K562 (cell line): ENCODE data around the gene C2CD4C. TPM values are rescaled to one million over a fixed set of nuclear protein-coding genes. Genes with fewer than 3 reads are reported as not detected.

Source experiments
- ATAC-seq: fragments of 200-7000 bp; cut with Tn5 transposase; 3 replicates; pipeline ENCODE4 v1.9.1; 2020; ENCODE audit warnings: moderate library complexity
- BruUV-seq: library from RNA; stranded (reverse); fragments of 400-500 nt; replicated peaks from 2 replicates; lab custom pipeline; 2021; lab: Mats Ljungman, UMichigan
- CTCF ChIA-PET: fragments of 300-600 bp; formaldehyde crosslinking; extraction: SDS; loops from one replicate; lab custom pipeline; 2021; ENCODE audit warnings: low intra/inter-chr PET ratio; lab: Yijun Ruan, JAX
- POLR2A ChIA-PET: fragments of 300-600, 350-650 bp; sonication (Branson Sonifier 250); formaldehyde crosslinking; extraction: SDS; loops from one replicate; lab custom pipeline; 2021; ENCODE audit warnings: antibody characterized with exemption, inconsistent platforms; lab: Yijun Ruan, JAX
- DNase-seq, 4 experiments: peaks; one replicate each; pipeline versions ENCODE4 v3.0.0 to v3.0.0-alpha.2; 2011 to 2018; ENCODE audit warnings: low spot score in 3 of 4, mixed read lengths in 3 of 4; ENCODE audit errors: extremely low read depth in 1 of 4
- FAIRE-seq: peaks from 2 replicates; lab custom pipeline; 2011; peaks lifted over from hg19 to GRCh38; lab: Jason Lieb, UNC
- H2AFZ ChIP-seq: 2 replicates; pipeline ENCODE4 v1.6.0; 2011; ENCODE audit warnings: low read depth, low read length, control low read depth, inconsistent platforms
- H3K27ac ChIP-seq: fragments of 200-600 bp; 3 replicates; pipeline ENCODE4 v1.8.0; 2011; ENCODE audit warnings: low read depth, mild to moderate bottlenecking, control low read depth, inconsistent platforms, low read length, moderate library complexity, mixed read lengths; ENCODE audit errors: extremely low read depth
- H3K27me3 ChIP-seq, 2 experiments: fragments of 300-600 bp in 1 of 2; 2 replicates in 1 of 2; 3 replicates in 1 of 2; pipeline versions ENCODE4 v1.6.0 to v1.8.0; 2011; ENCODE audit warnings: inconsistent platforms in 2 of 2, low read length in 2 of 2, mild to moderate bottlenecking in 1 of 2, mixed read lengths in 1 of 2, moderate library complexity in 1 of 2; ENCODE audit not compliant: control insufficient read depth in 2 of 2, insufficient read depth in 2 of 2
- H3K36me3 ChIP-seq: fragments of 300-600 bp; 3 replicates; pipeline ENCODE4 v1.8.0; 2011; ENCODE audit warnings: mild to moderate bottlenecking, low read length, inconsistent platforms; ENCODE audit not compliant: control insufficient read depth, insufficient read depth
- H3K4me1 ChIP-seq, 2 experiments: fragments of 200-600 bp in 1 of 2; replicated peaks in 1 of 2; 2 replicates in 1 of 2; 3 replicates in 1 of 2; pipeline versions ENCODE4 v1.5.1 to v1.8.0; 2011; ENCODE audit warnings: inconsistent platforms in 2 of 2, low read length in 2 of 2, mild to moderate bottlenecking in 1 of 2, mixed read lengths in 1 of 2, moderate library complexity in 1 of 2; ENCODE audit not compliant: control insufficient read depth in 2 of 2, insufficient read depth in 2 of 2
- H3K4me2 ChIP-seq: 2 replicates; pipeline ENCODE4 v1.6.1; 2011; ENCODE audit warnings: low read length, control low read depth, inconsistent platforms, mixed read lengths; ENCODE audit not compliant: insufficient read depth
- H3K4me3 ChIP-seq: fragments of 200-600 bp; sonication (generic), shearing (Covaris generic); 2 replicates; pipeline ENCODE4 v1.5.1; 2016; ENCODE audit warnings: control low read depth, inconsistent platforms
- H3K79me2 ChIP-seq: fragments of 200-600 bp; 3 replicates; pipeline ENCODE4 v1.8.0; 2011; ENCODE audit warnings: low read length, inconsistent platforms; ENCODE audit not compliant: control insufficient read depth, insufficient read depth
- H3K9ac ChIP-seq, 2 experiments: 2 replicates each; pipeline versions ENCODE4 v1.6.0 to v1.6.1; 2011; ENCODE audit warnings: low read depth in 2 of 2, low read length in 2 of 2, control low read depth in 1 of 2, inconsistent platforms in 1 of 2, mild to moderate bottlenecking in 1 of 2, mixed read lengths in 1 of 2; ENCODE audit not compliant: insufficient read depth in 1 of 2
- H3K9me1 ChIP-seq: one replicate; pipeline ENCODE4 v1.6.0; 2011; ENCODE audit warnings: inconsistent platforms, mild to moderate bottlenecking, low read length, moderate library complexity; ENCODE audit not compliant: control insufficient read depth, insufficient read depth
- H3K9me3 ChIP-seq: replicated peaks from 2 replicates; pipeline ENCODE4 v1.5.1; 2011; ENCODE audit warnings: low read depth, low read length, inconsistent platforms; ENCODE audit not compliant: control insufficient read depth, insufficient read depth
- H4K20me1 ChIP-seq: replicated peaks from 2 replicates; pipeline ENCODE4 v1.6.1; 2011; ENCODE audit warnings: low read length, inconsistent platforms, mixed read lengths; ENCODE audit not compliant: control insufficient read depth, insufficient read depth
- ATF1 ChIP-seq, 2 experiments: fragments of 450-650 bp in 1 of 2; IDR thresholded peaks; 2 replicates each; pipeline ENCODE4 v1.6.1; 2016; ENCODE audit warnings: missing compliant biosample characterization in 1 of 2, missing genetic modification characterization in 1 of 2
- MAFG ChIP-seq: fragments of 450-650 bp; conservative IDR thresholded peaks from 2 replicates; pipeline ENCODE4 v1.6.1; 2016; ENCODE audit warnings: missing genetic modification characterization, missing compliant biosample characterization
- RHOXF2B ChIP-seq: fragments of 250-450 bp; sonication (Bioruptor Pico); conservative IDR thresholded peaks from 2 replicates; pipeline ENCODE4 v1.5.1; 2021
- SLC30A9 ChIP-seq: fragments of 250-450 bp; sonication (Bioruptor Pico); IDR thresholded peaks from 2 replicates; pipeline ENCODE4 v1.8.0; 2022; ENCODE audit warnings: mild to moderate bottlenecking, moderate library complexity
- TAF1 ChIP-seq: IDR thresholded peaks from 2 replicates; pipeline ENCODE4 v1.6.1; 2011; ENCODE audit warnings: mild to moderate bottlenecking, low read length, moderate library complexity; ENCODE audit not compliant: insufficient read depth, control insufficient read depth, severe bottlenecking; ENCODE audit errors: extremely low read depth
- WGBS: fragments of 100-300 bp; shearing (Covaris generic); methylation state at CpG from one replicate; pipeline ENCODE4 v1.1.6; 2016; ENCODE audit warnings: low coverage, mixed read lengths; ENCODE audit not compliant: insufficient coverage; ENCODE audit errors: missing lambda C conversion rate; 5-methylcytosine and 5-hydroxymethylcytosine counted together
- in situ Hi-C: fragments of 300-500 bp; cut with MboI; formaldehyde crosslinking; loops from 4 replicates; pipeline ENCODE4 v1.15.0; 2018; ENCODE audit warnings: inconsistent platforms, mixed read lengths
- intact Hi-C: fragments of 100-400 bp; cut with micrococcal nuclease; formaldehyde crosslinking; loops from 2 replicates; pipeline ENCODE4 v1.14.2; 2022
- polyA plus RNA-seq, 8 experiments: library from polyadenylated mRNA; depleted of rRNA in 4 of 8; stranded (reverse) in 5 of 8; unstranded in 3 of 8; fragments of >200 nt; fragmentation: Nextera tagmentation in 2 of 8; fragmentation: Illumina TruSeq in 1 of 8; extraction: Ambion mirVana in 2 of 8; extraction: Trizol in 1 of 8; gene quantifications; 2 replicates each; pipeline versions ENCODE4 v1.2.1 to v1.2.3, GENCODE V29; 2011 to 2014; ENCODE audit warnings: inconsistent platforms in 1 of 8, missing spikeins in 1 of 8
- total RNA-seq, 7 experiments: library from RNA; depleted of rRNA in 6 of 7; stranded (reverse); fragments of >200 nt in 6 of 7; fragmentation: Illumina TruSeq in 2 of 7; extraction: Trizol in 2 of 7; gene quantifications; 2 replicates each; pipeline versions ENCODE4 v1.2.1 to v1.2.3, GENCODE V29; 2011 to 2021; ENCODE audit warnings: low replicate concordance in 1 of 7
- TF ChIP-seq, protein P1 (sequence below), 2 experiments: fragments of 450-650 bp in 1 of 2; sonication (generic) in 1 of 2; formaldehyde crosslinking; conservative IDR thresholded peaks; 2 replicates each; pipeline versions ENCODE4 v1.4.0 to v1.8.1; 2020 to 2022; ENCODE audit warnings: mild to moderate bottlenecking in 1 of 2, missing genetic modification reagents in 1 of 2

C2CD4C gene
- total and polyA plus RNA-seq, 9 of the 15 experiments (the other 6 are each of a cell fraction or from before 2014, with no cell fraction given) = 0.01 to 0.07 TPM; not detected in 7

DNA sequence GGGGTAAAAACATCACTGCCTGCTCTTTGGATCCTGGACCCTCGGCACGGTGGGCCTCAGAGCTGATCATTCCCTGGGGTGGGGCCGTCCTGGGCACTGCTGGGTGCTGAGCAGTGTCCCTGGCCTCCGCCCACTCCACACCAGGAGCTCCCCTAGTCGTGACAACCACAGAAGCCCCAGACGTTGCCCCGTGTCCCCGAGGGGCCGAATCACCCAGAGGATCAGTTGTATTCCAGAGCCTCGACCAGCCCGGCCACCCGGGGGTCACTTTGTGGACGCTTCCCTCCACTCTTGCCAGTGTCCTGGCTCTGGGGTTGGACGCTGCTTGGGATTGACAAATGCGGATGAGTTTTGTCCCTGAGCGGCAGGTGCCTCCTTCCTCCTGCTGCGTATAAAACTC, 10.2 kb downstream of the C2CD4C start:
- BruUV-seq = no TSS peak
- WGBS = 5% methylated on average over 13 of the region's 17 CpGs
- no peaks in the 10 kb centered on the region for H3K36me3 ChIP-seq
- no peak overlapping the region for H2AFZ ChIP-seq
- H3K4me2 ChIP-seq = no peak overlapping the region
- peaks cover 0 to 25% of the 10 kb centered on the region in 2 experiments; a peak in 2 of 5 replicates for H3K4me1 ChIP-seq
- no peaks in the 10 kb centered on the region for H3K9me1 ChIP-seq
- H3K4me3 ChIP-seq = no peak overlapping the region
- intact Hi-C loops = no loop called here
- DNase-seq (no peak), FAIRE-seq (no peak), ATAC-seq (no peak)
- ChIA-PET CTCF (no interaction called here), POLR2A (interaction anchor here (0.6 kb wide), 1 partner anchor 76 kb away, joined by 3 read pairs; a partner anchor contains a TSS)
- TF ChIP-seq, protein P1, sequence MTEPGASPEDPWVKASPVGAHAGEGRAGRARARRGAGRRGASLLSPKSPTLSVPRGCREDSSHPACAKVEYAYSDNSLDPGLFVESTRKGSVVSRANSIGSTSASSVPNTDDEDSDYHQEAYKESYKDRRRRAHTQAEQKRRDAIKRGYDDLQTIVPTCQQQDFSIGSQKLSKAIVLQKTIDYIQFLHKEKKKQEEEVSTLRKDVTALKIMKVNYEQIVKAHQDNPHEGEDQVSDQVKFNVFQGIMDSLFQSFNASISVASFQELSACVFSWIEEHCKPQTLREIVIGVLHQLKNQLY (CRISPR knock-in tag; conservative IDR thresholded peaks at IDR 0.05) = no peak
- TF ChIP-seq RHOXF2B (CRISPR knock-in tag) = no peak
- no peak for TF ChIP-seq TAF1
- no peak for TF ChIP-seq MAFG (tag)
- no peak for TF ChIP-seq SLC30A9 (CRISPR knock-in tag)
- no peak for TF ChIP-seq ATF1 (CRISPR knock-in tag; IDR thresholded peaks at IDR 0.05)
- TF ChIP-seq ATF1 (tag; IDR thresholded peaks at IDR 0.05) = no peak
- H3K9me3 ChIP-seq = peaks cover 4% of the 10 kb centered on the region; the same call in 1 of the 2 replicates
- no peaks in the 10 kb centered on the region for H3K79me2 ChIP-seq
- H3K27ac ChIP-seq = no peak overlapping the region
- no peak overlapping the region for H3K9ac ChIP-seq
- 0 out of 2 replicates have a peak, but pooled peaks cover 5% of the 10 kb centered on the region for H4K20me1 ChIP-seq
- peaks cover 6 to 42% of the 10 kb centered on the region in 2 experiments; a peak in 3 of 5 replicates for H3K27me3 ChIP-seq
- in situ Hi-C loops = no loop called here
